IPS-18c (cell line): ENCODE data around the gene OR52N2.

Experiments
- H3K4me3 ChIP-seq: 2 replicates; pipeline ENCODE4 v1.7.0; 2013; ENCODE audit warnings: low read depth, mild to moderate bottlenecking, low read length, moderate library complexity; ENCODE audit not compliant: insufficient read depth
- H3K9me3 ChIP-seq: one replicate; pipeline ENCODE4 v1.6.1; 2013; ENCODE audit warnings: mild to moderate bottlenecking, low read length, moderate library complexity; ENCODE audit not compliant: control insufficient read depth, insufficient read depth

Gene OR52N2

DNA sequence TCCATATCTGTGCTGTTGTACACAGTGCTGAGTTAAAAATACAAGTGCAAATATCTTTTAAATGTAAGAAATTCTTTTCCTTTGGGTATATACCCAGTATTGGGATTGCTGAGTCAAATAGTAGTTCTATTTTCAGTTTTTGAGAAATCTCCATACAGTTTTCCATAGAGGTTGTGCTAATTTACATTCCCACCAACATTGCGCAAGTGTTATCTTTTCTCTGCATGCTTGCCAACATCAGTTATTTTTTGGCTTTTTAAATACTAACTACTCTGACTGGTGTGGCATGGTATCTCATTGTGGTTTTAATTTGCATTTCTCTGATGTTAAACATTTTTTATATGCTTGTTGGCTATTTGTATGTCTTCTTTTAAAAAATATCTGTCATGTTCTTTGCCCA lies 42.3 kb downstream of the OR52N2 start:
- Histone ChIP-seq H3K9me3 (no peaks in the 10 kb centered on the region), H3K4me3 (no peak overlapping the region)

DNA sequence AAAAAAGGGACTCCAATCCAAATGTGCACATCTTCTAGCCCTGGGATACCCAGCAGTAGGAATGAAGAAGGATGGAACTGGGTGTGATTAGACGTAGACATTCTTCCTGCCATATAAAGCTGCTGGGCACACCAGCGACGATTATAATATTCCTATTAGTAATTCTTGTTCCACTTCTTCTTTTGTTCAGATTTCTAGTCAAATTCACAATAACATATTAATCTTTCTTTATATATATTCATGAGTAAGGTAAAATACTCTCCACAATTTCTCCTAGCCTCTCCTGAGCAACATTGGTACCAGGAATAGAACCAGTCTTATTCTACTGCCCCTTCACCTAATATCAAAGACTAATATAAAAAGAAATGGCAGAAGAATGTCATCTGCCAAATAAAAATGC lies 48.9 kb downstream of the OR52N2 start, which contains the start of gene OR52E8:
TSS of gene OR52E8 (minus strand) at position 101 of the 400 bp plus-strand sequence. CDS start at position 101, 0 bp downstream.
- H3K9me3 ChIP-seq = no peaks in the 10 kb centered on the region

DNA sequence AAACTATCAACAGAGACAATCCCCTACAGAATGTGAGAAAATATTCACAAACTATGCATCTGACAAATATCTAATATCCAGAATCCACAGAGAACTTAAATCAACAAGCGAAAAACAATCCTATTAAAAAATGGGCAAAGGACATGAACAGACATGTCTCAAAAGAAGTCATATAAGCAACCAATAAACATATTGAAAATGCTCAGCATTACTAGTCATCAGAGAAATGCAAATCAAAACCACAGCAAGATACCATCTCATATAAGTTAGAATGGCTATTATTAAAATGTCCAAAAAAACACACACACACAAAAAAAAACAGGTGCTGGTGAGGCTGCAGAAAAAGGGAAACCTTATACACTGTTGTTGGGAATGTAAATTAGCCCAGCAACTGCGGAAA lies 57.1 kb downstream of the OR52N2 start:
- Histone ChIP-seq H3K4me3 (no peak overlapping the region), H3K9me3 (peaks cover 2% of the 10 kb centered on the region)

More for the DNA sequence above, 48.9 kb downstream of the OR52N2 start, which contains the start of gene OR52E8:
- H3K4me3 ChIP-seq = no peak within 1 kb of the TSS
